ENCODE data around the gene AGAP2.
"Not testable (repeated sequence)": the region's sequence is repeated elsewhere in the genome, so short reads cannot be mapped to it uniquely, and the experiment has no call there.

AGAP2 gene

DNA sequence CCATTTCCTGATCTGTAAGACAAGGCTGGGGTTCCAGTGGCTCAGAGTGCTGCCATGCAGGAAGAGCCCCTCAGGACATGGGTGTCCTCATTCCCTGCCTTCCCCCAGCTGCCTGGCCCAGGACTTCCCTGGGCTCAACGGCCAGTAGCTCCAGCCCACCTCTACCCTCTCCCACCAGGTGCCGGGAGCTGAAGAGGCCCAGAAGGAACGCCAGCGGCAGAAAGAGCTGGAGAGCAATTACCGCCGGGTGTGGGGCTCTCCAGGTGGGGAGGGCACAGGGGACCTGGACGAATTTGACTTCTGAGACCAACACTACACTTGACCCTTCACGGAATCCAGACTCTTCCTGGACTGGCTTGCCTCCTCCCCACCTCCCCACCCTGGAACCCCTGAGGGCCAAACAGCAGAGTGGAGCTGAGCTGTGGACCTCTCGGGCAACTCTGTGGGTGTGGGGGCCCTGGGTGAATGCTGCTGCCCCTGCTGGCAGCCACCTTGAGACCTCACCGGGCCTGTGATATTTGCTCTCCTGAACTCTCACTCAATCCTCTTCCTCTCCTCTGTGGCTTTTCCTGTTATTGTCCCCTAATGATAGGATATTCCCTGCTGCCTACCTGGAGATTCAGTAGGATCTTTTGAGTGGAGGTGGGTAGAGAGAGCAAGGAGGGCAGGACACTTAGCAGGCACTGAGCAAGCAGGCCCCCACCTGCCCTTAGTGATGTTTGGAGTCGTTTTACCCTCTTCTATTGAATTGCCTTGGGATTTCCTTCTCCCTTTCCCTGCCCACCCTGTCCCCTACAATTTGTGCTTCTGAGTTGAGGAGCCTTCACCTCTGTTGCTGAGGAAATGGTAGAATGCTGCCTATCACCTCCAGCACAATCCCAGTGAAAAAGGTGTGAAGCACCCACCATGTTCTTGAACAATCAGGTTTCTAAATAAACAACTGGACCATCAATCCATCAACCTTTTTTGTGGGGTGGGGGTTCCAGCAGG is 17.6 kb downstream of the AGAP2 start:
- DNase-seq: no peak

DNA sequence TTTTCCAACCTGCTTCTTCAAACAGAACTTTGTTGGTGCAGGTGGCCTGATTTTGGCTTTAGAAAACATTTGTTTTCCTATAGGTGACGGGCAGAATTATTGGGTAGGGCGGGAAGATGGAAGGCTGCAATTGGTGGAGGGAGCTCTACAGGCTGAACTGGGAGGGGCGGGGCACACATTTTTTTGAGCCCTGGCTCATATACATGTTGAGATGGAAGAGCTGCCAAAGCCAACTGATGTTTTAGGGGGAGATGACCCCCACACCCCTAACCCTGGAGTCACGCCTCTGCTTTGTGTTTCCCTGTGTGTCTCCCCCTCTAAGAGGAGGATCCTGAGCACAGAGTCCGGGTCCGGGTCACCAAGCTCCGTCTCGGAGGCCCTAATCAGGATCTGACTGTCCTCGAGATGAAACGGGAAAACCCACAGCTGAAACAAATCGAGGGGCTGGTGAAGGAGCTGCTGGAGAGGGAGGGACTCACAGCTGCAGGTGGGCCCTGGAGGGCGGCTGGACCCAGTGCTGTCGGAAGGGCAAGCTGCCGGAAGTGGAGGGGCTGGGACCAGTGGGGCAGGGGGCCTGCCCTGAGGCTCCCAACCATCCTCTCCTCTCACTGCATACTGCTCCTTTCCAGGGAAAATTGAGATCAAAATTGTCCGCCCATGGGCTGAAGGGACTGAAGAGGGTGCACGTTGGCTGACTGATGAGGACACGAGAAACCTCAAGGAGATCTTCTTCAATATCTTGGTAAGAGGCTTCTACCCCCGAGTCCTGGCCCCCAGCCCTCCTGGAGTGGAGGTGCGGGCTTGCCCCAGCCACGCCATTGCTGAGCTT is 18.6 kb downstream of the AGAP2 start:
- no peak for DNase-seq

DNA sequence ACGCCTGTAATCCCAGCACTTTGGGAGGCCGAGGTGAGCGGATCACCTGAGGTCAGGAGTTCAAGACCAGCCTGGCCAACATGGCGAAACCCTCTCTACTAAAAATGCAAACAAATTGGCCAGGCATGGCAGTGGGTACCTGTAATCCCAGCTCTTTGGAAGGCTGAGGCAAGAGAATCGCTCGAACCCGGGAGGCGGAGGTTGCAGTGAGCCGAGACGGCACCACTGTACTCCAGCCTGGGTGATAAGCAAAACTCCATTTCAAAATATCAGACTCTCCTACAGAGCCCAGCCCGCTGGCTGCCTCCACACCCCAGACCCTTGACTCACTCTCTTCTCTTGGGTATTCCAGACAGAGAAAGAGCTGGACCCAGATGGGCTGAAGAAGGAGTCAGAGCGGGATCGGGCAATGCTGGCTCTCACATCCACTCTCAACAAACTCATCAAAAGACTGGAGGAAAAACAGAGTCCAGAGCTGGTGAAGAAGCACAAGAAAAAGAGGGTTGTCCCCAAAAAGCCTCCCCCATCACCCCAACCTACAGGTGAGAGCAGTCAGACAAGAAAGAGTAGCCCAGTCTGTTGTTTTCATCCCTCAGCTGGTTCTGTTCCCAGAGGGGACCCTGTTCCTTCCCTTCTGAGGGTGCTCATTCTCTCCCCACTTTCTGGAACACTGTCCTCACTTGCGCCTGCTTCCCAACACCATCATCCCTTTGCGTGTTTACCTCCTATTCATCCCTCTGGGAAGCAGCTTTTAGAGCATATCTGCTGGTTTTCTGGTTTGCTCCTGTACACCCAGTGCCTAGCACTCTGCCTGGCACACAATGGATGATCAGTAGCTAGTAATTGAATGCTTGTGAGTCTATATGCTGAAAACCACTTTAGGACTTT is 19.7 kb downstream of the AGAP2 start:
- DNase-seq: no peak

DNA sequence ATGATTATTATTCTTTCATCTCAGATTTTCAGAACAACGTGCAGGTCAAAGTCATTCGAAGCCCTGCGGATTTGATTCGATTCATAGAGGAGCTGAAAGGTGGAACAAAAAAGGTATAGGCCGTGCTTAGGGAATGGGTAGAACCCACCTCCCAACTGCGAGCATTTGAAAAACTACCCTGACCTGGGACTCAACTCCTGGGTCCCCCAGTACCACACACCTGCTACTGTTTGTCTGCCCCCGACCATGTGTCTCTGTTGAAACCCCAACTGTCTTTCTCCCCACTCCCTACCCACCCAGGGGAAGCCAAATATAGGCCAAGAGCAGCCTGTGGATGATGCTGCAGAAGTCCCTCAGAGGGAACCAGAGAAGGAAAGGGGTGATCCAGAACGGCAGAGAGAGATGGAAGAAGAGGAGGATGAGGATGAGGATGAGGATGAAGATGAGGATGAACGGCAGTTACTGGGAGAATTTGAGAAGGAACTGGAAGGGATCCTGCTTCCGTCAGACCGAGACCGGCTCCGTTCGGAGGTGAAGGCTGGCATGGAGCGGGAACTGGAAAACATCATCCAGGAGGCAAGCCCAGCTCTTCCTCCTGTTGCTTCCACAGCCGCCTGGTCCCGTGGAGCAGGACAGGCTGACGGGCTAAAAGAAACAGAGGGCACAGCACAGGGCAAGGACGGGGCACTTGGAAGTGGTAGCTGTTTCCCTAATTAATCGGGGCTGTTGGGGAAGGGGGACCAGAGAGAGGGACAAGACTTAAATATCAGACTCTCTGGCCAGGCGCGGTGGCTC is 20.5 kb downstream of the AGAP2 start:
- no peak for DNase-seq

DNA sequence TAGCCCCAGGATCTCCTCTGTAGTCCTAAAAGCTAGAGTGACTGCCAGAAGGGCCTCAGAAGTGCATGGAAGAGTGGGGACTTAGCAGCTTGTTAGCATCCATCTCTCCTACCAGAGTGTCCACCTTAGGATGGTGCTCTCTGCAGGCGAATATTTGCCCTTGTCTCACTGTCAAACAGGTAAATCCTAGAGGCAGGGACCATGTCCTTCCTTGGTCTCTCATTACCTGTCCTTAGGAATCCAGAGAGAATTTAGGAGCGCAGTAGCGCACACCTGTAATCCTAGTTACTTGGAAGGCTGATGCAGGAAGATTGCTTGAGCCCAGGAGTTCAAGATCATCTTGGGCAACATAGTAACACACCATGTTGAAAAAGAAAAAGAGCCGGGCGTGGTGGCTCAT is 21.4 kb downstream of the AGAP2 start:
- DNase-seq: no peak

DNA sequence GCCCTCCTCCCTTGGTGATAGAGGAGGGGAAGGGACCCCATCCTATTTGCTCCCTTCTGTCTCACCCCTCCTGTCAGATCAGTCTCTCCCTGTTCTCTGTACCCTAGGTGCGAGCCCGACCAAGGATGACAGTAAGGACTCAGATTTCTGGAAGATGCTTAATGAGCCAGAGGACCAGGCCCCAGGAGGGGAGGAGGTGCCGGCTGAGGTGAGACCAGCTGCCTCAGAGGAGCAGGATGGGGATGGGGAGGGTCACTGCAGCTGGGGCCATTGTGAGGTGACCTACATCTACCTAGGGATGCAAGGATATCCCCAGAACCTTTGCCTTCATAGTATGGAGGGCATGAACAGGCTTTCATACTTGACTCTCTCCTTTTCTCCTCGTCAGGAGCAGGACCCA is 22.2 kb downstream of the AGAP2 start:
- no peak for DNase-seq

DNA sequence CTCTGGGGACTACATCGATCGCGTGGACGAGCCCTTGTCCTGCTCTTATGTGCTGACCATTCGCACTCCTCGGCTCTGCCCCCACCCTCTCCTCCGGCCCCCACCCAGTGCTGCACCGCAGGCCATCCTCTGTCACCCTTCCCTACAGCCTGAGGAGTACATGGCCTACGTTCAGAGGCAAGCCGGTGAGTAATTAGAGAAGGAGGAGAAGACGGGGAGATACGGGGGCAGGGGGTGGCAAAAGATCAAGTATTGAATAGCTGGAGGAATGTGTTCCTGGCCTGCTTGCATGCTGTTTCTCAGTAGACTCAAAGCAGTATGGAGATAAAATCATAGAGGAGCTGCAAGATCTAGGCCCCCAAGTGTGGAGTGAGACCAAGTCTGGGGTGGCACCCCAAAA is 22.8 kb downstream of the AGAP2 start:
- DNase-seq: no peak

DNA sequence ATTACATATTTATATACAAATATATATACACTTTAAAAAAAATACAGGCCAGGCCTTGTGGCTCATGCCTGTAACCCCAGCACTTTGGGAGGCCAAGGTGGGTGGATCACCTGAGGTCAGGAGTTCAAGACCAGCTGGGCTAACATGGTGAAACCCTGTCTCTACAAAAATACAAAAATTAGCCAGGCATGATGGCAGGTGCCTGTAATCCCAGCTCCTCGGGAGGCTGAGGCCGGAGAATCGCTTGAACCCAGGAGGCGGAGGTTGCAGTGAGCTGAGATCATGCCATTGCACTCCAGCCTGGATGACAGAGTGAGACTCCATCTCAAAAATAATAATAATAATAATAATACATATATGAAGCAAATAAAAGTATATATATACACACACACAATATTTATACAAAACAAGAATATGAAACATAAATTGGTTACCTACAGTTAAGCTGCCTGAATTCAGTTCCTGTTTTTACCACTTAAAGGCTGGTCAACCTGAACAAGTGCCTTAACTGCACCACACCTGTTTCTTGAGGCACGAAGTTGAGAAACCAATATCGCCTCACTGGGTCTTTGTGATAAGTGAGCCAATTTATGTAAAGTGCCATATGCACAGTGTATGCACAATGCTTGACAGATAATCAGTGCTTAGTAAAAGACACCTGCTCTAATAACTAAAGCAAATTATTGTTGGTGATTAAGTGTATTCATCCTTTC is 23.4 kb downstream of the AGAP2 start:
- not testable (repeated sequence) for DNase-seq

DNA sequence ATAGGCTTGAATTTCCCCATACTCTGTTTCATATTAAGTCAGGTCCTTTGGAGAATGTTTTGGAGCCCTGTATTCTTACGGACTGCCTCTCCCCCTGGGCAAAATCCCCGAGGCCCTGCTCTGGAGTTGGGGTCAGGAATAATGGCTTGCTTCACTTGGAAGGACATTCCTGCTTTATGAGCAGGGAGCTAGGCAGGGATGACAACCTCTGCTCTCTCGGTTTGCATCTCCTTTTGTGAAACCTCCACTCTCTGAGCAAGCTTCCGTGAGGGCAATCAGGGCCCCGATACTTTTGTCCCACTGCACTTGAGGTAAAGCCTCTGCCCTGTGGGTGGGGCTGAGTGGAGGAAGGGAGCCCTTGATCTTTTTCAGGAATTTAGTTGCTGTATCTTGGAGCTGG is 25.3 kb downstream of the AGAP2 start:
- no peak for DNase-seq

DNA sequence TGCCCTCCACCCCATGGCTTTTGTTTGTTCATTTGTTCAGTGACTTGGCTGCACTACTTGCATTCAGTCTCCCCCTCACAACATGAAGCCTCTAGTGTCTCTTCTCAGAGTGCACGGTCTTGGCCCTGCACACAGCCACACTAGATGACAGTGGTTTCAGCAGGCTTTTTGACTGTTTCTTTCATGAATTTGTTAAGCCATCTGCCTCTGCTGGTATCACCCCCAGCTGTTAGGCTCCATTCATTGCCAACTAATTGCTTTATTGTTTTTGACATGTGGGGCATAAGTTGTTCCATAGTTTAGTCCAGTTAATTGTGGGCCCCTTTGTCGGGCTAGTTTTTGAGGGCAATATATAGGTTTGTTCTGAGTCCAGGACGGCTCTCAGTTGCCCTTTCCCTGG is 25.8 kb downstream of the AGAP2 start:
- no peak for DNase-seq

DNA sequence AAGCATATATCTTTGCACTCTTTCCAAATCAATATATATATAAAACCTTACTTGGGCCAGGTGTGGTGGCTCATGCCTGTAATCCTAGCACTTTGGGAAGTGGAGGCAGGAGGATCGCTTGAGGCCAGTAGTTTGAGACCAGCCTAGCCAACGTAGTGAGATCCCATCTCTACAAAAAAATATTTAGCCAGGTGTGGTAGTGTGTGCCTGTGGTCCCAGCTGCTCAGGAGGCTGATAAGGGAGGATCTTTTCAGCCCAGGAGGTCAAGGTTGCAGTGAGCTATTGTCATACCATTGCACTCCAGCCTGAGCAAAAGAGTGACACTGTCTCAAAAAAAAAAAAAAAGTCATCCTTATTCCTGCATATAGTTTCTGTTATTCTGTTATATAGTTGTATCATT is 30.2 kb downstream of the AGAP2 start:
- no peak for DNase-seq

DNA sequence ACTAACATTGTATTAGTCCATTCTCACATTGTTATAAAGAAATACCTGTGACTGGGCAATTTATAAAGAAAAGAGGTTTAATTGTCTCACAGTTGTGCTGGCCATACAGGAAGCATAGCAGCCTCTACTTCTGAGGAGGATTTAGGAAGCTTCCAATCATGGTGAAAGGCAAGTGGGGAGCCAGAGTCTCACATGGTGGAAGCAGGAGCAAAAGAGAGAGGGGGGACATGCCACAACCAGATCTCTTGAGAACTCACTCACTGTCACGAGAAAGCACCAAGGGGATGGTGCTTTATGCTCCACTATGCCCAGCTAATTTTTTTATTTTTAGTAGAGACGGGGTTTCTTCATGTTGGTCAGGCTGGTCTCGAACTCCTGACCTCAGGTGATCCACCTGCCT is 31.3 kb downstream of the AGAP2 start:
- DNase-seq: no peak

DNA sequence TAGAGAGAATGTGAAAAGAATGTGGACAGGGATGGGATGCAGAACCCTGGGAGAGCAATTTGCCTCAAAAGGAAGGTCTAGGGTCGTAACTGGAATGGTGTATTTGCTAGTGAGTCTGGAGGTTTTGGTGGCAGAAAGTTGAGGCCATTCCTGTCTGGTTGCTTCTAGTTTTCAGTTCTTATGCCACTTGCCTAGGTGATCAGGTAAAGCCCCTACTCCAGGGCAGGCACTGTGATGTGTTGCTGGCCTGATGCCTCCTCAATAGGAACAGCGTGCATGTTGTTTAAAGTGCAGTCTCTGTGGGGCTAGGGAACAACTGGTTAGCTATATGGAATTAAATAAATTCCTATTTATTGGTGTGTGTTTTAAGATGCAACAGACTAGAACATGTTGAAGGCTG is 38.2 kb downstream of the AGAP2 start:
- DNase-seq: no peak

DNA sequence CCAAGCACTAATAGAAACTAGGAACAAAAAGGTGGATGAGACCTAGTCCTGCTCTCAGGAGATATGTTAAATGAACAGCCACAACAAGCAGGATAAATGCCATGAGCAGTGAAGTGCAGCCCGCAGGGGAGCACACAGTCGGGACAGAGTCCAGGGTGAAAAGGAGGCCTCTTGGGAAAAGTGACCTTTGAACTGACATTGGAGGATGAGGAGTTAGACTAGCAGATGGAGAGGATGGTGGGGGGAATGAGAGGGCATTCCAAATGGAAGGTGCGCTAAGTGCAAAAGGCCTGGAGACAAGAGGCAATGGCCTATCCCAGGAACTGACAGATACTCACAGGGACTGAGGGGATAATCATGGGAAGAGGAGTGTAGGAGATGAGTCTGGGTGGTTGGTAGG is 40.1 kb downstream of the AGAP2 start:
- no peak for DNase-seq

DNA sequence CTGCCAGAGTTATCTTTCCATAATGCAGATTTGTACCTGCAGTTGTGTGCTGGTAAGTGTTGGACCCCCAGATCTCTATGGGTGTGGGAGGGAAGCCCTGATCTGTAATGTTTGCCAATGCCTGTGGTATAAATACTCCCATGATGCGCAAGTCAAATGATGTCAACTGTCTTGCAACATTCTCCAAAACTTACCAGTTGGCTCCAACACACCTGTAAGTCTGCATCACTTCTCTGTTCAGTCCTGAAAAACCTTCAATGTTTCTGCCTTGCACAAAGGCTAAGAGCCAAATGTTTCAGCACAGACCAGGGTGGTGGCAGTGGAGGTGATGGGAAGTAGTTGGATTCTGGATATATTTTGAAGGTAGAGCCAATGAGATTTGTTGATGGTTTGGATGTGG is 41.5 kb downstream of the AGAP2 start:
- no peak for DNase-seq

DNA sequence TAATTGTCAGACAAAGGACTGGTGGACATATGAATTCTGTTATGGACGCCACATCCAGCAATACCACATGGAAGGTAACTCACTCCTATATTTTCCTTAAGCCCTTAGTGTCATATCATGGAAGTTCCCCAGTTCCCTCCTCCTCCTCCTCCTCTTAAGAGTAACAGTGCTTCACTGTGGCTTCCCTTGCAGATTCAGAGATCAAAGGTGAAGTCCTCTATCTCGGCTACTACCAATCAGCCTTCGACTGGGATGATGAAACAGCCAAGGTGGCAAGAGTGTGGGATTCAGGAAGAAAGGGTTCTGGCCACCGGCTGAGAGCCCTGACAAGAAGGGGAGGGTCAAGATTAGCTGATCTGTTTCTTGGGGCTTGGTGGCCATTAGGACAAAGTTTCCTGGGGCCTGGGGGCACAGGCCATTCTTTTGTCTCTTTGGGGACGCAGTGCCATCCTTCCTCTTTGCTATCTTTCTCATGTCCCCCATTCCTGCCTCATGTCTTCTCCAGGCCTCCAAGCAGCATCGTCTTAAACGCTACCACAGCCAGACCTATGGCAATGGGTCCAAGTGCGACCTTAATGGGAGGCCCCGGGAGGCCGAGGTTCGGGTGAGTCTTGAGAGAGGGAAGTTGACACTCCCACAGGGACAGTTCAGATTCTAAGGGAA is 42.6 kb downstream of the AGAP2 start:
- DNase-seq: no peak

DNA sequence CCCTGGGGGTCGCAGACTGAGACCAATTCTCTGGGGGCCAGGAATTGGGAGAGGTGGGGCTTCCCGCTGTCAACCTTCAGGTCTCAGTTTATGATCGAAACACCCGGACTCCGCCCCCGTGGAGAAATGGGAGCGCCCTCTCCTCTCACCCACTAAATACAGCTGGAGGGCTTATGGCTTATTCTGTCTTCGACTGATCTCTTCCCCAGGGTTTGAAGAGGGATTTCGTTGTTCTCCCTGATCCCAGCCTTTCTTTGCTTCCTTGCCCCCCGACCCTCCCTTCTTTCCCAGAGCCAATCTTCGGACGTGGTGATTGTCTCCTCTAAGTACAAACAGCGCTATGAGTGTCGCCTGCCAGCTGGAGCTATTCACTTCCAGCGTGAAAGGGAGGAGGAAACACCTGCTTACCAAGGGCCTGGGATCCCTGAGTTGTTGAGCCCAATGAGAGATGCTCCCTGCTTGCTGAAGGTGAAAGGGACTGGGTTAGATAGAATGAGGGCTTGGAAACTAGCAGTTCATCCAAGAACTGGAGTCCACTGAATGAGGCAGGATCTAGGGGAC is 44.0 kb downstream of the AGAP2 start:
- no peak for DNase-seq

DNA sequence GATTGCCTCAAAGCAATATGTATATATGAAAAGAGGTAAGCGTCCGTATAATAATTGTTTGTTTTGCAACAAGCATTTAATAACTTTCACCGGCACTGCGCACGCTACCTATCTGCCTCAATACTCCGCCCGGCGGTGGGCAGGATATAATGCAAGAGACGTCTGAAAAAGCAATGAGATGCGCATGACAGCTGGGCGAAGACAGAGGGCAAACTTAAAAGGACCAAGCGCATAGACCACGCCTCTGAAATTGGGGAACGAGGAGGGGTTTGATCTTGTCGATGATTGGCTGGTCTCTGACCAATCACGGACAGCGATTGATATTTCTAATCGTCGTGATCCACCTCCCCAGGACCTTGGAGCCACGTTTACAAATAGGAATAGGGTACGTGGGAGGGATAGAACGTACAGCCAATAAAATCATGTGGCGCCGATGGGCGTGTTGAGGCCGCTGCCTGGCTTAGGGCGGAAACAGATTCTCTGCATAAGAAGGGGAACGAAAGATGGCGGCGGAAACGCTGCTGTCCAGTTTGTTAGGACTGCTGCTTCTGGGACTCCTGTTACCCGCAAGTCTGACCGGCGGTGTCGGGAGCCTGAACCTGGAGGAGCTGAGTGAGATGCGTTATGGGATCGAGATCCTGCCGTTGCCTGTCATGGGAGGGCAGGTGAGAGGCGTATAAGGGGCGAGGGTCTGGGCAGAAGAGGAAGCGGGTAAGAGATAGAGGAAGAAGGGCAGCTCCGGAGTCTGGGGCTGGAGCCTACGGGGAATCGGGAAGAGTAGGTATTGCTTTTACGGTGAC is 44.7 kb downstream of the AGAP2 start, which contains the start of gene OS9:
OS9 (plus strand) TSS at position 474 of the 800 bp plus-strand sequence; CDS start at position 504, 30 bp downstream.
- DNase-seq: peak; percentile 99

DNA sequence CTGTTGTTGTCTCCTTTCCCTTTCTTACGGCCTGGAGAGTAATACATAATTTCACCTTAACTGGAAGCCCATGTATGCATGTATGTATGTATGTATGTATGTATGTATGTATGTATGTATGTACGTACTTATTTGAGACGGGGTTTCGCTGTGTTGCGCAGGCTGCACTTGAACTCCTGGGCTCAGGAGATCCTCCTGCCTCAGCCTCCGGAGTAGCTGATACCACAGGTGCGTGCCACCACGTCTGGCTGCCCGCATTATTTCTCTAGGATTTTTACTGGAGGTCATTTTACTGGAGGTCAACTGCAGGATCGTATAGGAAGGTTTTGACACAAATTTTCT is 45.3 kb downstream of the AGAP2 start:
- DNase-seq: peak; percentile 53

DNA sequence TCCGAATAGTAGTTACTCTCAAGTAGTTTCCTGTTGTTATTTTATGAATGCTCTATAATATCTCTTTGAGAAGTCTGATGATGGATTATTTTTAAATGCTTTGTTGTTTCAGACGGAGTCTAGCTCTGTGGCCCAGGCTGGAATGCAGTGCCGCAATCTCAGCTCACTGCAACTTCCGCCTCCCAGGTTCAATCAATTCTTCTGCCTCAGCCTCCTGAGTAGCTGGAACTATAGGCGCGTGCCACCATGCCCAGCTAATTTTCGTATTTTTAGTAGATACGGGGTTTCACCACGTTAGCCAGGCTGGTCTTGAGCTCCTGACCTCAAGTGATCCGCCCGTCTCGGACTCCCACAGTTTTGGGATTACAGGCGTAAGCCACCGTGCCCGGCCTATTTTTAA is 46.0 kb downstream of the AGAP2 start:
- no peak for DNase-seq

All from NCI-H510A (cell line).